Endothelial cell of umbilical vein (primary cell): ENCODE measurements around the gene ZNF687. TPM values are rescaled to one million over a fixed set of nuclear protein-coding genes. Genes with fewer than 3 reads are reported as not detected.

Experiments
- BruUV-seq: library from RNA; stranded (reverse); fragments of 400-500 nt; replicated peaks from 2 replicates; lab custom pipeline; 2021; lab: Mats Ljungman, UMichigan
- CTCF ChIA-PET: fragments of 300-600, 350-600 bp; sonication (Branson Sonifier 250); formaldehyde crosslinking; loops from one replicate; lab custom pipeline; 2021; ENCODE audit warnings: antibody characterized with exemption, inconsistent platforms; lab: Charles Lee
- POLR2A ChIA-PET: fragments of 300-600, 350-600 bp; sonication (Branson Sonifier 250); formaldehyde crosslinking; loops from one replicate; lab custom pipeline; 2021; ENCODE audit warnings: antibody characterized with exemption, inconsistent platforms; lab: Charles Lee
- DNase-seq: peaks from one replicate; pipeline ENCODE4 v3.0.0-alpha.2; 2011; ENCODE audit warnings: low read depth, low spot score
- FAIRE-seq: peaks from 2 replicates; lab custom pipeline; 2011; peaks lifted over from hg19 to GRCh38; lab: Jason Lieb, UNC
- H2AFZ ChIP-seq: 2 replicates; pipeline ENCODE4 v1.6.0; 2012; ENCODE audit warnings: low read depth, low read length, control low read depth, inconsistent platforms
- H3K27ac ChIP-seq: 2 replicates; pipeline ENCODE4 v1.5.1; 2011; ENCODE audit warnings: low read depth, mild to moderate bottlenecking, control low read depth, low read length, moderate library complexity; ENCODE audit not compliant: insufficient read depth
- H3K27me3 ChIP-seq, 2 experiments: 2 replicates each; pipeline versions ENCODE4 v1.6.0 to v1.6.1; 2011; ENCODE audit warnings: low read length in 2 of 2, mixed read lengths in 1 of 2; ENCODE audit not compliant: control insufficient read depth in 2 of 2, insufficient read depth in 2 of 2
- H3K36me3 ChIP-seq, 2 experiments: 2 replicates in 1 of 2; 3 replicates in 1 of 2; pipeline ENCODE4 v1.5.1; 2011; ENCODE audit warnings: low read length in 2 of 2, mild to moderate bottlenecking in 1 of 2, moderate library complexity in 1 of 2; ENCODE audit not compliant: control insufficient read depth in 2 of 2, insufficient read depth in 2 of 2; ENCODE audit errors: extremely low read depth in 1 of 2
- H3K4me1 ChIP-seq: 3 replicates; pipeline ENCODE4 v1.5.1; 2011; ENCODE audit warnings: mild to moderate bottlenecking, low read length; ENCODE audit not compliant: control insufficient read depth, insufficient read depth; ENCODE audit errors: extremely low read depth
- H3K4me2 ChIP-seq: 2 replicates; pipeline ENCODE4 v1.6.1; 2011; ENCODE audit warnings: low read length, control low read depth, mixed read lengths; ENCODE audit not compliant: insufficient read depth
- H3K4me3 ChIP-seq, 3 experiments: fragments of 200-600 bp in 1 of 3; sonication (generic), shearing (Covaris generic) in 1 of 3; replicated peaks in 1 of 3; 2 replicates each; pipeline ENCODE4 v1.5.1; 2011 to 2016; ENCODE audit warnings: control low read depth in 3 of 3, low read length in 3 of 3, mild to moderate bottlenecking in 2 of 3, inconsistent platforms in 1 of 3, low read depth in 1 of 3, moderate library complexity in 1 of 3; ENCODE audit not compliant: insufficient read depth in 1 of 3
- H3K79me2 ChIP-seq: 2 replicates; pipeline ENCODE4 v1.6.0; 2012; ENCODE audit warnings: low read length, inconsistent platforms; ENCODE audit not compliant: control insufficient read depth, insufficient read depth
- H3K9ac ChIP-seq: replicated peaks from 2 replicates; pipeline ENCODE3; 2011; ENCODE audit warnings: low read length, control low read depth; ENCODE audit not compliant: insufficient read depth; ENCODE audit errors: extremely low read depth
- H3K9me1 ChIP-seq: replicated peaks from 3 replicates; pipeline ENCODE4 v1.6.0; 2011; ENCODE audit warnings: mild to moderate bottlenecking, low read length; ENCODE audit not compliant: control insufficient read depth, insufficient read depth; ENCODE audit errors: extremely low read depth
- H3K9me3 ChIP-seq: replicated peaks from 2 replicates; pipeline ENCODE4 v1.5.1; 2012; ENCODE audit warnings: low read length, inconsistent platforms; ENCODE audit not compliant: control insufficient read depth, insufficient read depth
- H4K20me1 ChIP-seq: replicated peaks from 2 replicates; pipeline ENCODE3; 2011; ENCODE audit warnings: mild to moderate bottlenecking, low read length; ENCODE audit not compliant: control insufficient read depth, insufficient read depth; ENCODE audit errors: extremely low read depth
- EZH2 ChIP-seq: IDR thresholded peaks from 2 replicates; pipeline ENCODE4 v1.6.1; 2012; ENCODE audit warnings: borderline replicate concordance, low read depth, mild to moderate bottlenecking, moderate library complexity, low read length, inconsistent platforms; ENCODE audit not compliant: severe bottlenecking
- FOS ChIP-seq: IDR thresholded peaks from 2 replicates; pipeline ENCODE4 v1.6.1; 2011; ENCODE audit warnings: mild to moderate bottlenecking, low read length, moderate library complexity, borderline replicate concordance; ENCODE audit not compliant: insufficient read depth
- GATA2 ChIP-seq: IDR thresholded peaks from 2 replicates; pipeline ENCODE4 v1.7.0; 2011; ENCODE audit warnings: low read depth, mild to moderate bottlenecking, moderate library complexity, mixed read lengths, low read length; ENCODE audit not compliant: insufficient read length, insufficient read depth
- JUN ChIP-seq: IDR thresholded peaks from 2 replicates; pipeline ENCODE4 v1.6.1; 2011; ENCODE audit warnings: borderline replicate concordance, low read depth; ENCODE audit not compliant: insufficient read length, insufficient read depth
- MYC ChIP-seq: IDR thresholded peaks from one replicate; pipeline ENCODE4 v1.6.1; 2011; ENCODE audit warnings: mild to moderate bottlenecking, low read depth, low read length
- POLR2A ChIP-seq: IDR thresholded peaks from 2 replicates; pipeline ENCODE4 v1.6.1; 2012; ENCODE audit warnings: low read depth, mild to moderate bottlenecking, control low read depth, low read length
- POLR2AphosphoS5 ChIP-seq: IDR thresholded peaks from 2 replicates; pipeline ENCODE4 v1.6.1; 2012; ENCODE audit warnings: low read depth, mild to moderate bottlenecking, control low read depth, low read length, moderate library complexity; ENCODE audit not compliant: insufficient read depth
- dilution Hi-C: fragments of 300-500 bp; cut with MboI; formaldehyde crosslinking; loops from one replicate; pipeline ENCODE4 v1.15.0; 2019; ENCODE audit warnings: low sequenced_read_pairs; ENCODE audit not compliant: extremely low pct_ligation_motif_present
- intact Hi-C: fragments of 100-400 bp; cut with micrococcal nuclease; formaldehyde crosslinking; loops from one replicate; pipeline ENCODE4 v1.10.0; 2022
- polyA plus RNA-seq, 4 experiments: library from polyadenylated mRNA; depleted of rRNA in 3 of 4; stranded (reverse) in 3 of 4; unstranded in 1 of 4; fragments of >200 nt; gene quantifications; 2 replicates each; pipeline versions ENCODE4 v1.2.1 to v1.2.3, GENCODE V29; 2011 to 2012; ENCODE audit warnings: missing spikeins in 1 of 4
- total RNA-seq: library from RNA; stranded (reverse); gene quantifications from 2 replicates; pipeline ENCODE4 v1.2.3, GENCODE V29; 2021
- TF ChIP-seq, protein P1 (sequence below): IDR thresholded peaks from 2 replicates; pipeline ENCODE4 v1.6.1; 2011; ENCODE audit not compliant: insufficient read depth, insufficient read length
- TF ChIP-seq, protein P2 (sequence below), 2 donors: IDR thresholded peaks; 1 replicate in 1 of 2; 2 replicates in 1 of 2; pipeline ENCODE4 v1.5.1; 2011; ENCODE audit warnings: low read length in 2 of 2, mild to moderate bottlenecking in 2 of 2, moderate library complexity in 2 of 2, control low read depth in 1 of 2, inconsistent platforms in 1 of 2, low read depth in 1 of 2; ENCODE audit not compliant: insufficient read depth in 1 of 2; ENCODE audit errors: extremely low read depth in 1 of 2

The ZNF687 gene
- total and polyA plus RNA-seq, 2 donors (not counting 3 experiments of a cell fraction or from before 2014, with no cell fraction given) = 17.9 to 20.1 TPM

DNA sequence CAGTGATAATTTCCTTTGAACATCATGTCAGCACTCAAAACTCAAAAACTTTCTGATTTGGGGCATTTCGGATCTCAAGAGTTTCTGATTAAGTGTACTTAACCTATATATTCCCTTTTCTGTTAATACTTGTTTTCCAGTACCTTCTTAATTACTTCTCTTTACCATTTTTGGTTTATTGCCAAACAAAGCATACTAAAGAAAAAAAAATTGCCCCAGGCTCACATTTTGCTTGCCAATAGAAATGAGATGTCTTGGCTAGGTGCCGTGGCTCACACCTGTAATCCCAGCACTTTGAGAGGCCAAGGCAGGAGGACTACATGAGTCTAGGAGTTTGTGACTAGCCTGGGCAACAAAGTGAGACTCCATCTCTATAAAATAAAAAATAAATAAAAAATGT is 22.7 kb upstream of the ZNF687 start:
- H3K9me3 ChIP-seq = no peaks in the 10 kb centered on the region
- H3K4me2 ChIP-seq = no peak overlapping the region
- no peak overlapping the region for H2AFZ ChIP-seq
- H3K9ac ChIP-seq = no peak overlapping the region
- DNase-seq = no peak
- ChIA-PET CTCF (interaction anchor here (1.3 kb wide), 2 partner anchors 9 to 159 kb away, joined by 3 to 5 read pairs; no protein-coding TSS in a partner anchor), POLR2A (no interaction called here)
- no TSS peak for BruUV-seq
- H3K27me3 ChIP-seq = no peaks in the 10 kb centered on the region
- no peak overlapping the region for H3K27ac ChIP-seq
- peaks cover 51% of the 10 kb centered on the region for H3K79me2 ChIP-seq
- no peak overlapping the region for H3K4me3 ChIP-seq
- H3K9me1 ChIP-seq = no peaks in the 10 kb centered on the region
- TF ChIP-seq FOS (no peak), POLR2AphosphoS5 (no peak), EZH2 (no peak), JUN (no peak), POLR2A (no peak), GATA2 (no peak), MYC (no peak)
- TF ChIP-seq, protein P1, sequence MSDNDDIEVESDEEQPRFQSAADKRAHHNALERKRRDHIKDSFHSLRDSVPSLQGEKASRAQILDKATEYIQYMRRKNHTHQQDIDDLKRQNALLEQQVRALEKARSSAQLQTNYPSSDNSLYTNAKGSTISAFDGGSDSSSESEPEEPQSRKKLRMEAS = no peak
- TF ChIP-seq, protein P2, sequence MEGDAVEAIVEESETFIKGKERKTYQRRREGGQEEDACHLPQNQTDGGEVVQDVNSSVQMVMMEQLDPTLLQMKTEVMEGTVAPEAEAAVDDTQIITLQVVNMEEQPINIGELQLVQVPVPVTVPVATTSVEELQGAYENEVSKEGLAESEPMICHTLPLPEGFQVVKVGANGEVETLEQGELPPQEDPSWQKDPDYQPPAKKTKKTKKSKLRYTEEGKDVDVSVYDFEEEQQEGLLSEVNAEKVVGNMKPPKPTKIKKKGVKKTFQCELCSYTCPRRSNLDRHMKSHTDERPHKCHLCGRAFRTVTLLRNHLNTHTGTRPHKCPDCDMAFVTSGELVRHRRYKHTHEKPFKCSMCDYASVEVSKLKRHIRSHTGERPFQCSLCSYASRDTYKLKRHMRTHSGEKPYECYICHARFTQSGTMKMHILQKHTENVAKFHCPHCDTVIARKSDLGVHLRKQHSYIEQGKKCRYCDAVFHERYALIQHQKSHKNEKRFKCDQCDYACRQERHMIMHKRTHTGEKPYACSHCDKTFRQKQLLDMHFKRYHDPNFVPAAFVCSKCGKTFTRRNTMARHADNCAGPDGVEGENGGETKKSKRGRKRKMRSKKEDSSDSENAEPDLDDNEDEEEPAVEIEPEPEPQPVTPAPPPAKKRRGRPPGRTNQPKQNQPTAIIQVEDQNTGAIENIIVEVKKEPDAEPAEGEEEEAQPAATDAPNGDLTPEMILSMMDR (IDR thresholded peaks at IDR 0.05; ENCODE audit: extremely low read depth in 1 of 2, insufficient read depth in 1 of 2, low read depth in 1 of 2, low read length in 2 of 2) = no peak
- no peaks in the 10 kb centered on the region for H4K20me1 ChIP-seq
- intact Hi-C loops (no loop called here), dilution Hi-C loops (no loop called here)
- peaks cover 7% of the 10 kb centered on the region for H3K4me1 ChIP-seq
- FAIRE-seq = no peak
- peaks cover 0 to 9% of the 10 kb centered on the region in 2 experiments for H3K36me3 ChIP-seq
